Body of pancreas (tissue), 4 donors: ENCODE results near the gene TGFBR3.

Experiments used
- CTCF ChIP-seq, 7 experiments: fragments of 450-650 bp in 4 of 7; fragments of 200-600 bp in 3 of 7; sonication (generic) in 3 of 7; IDR thresholded peaks; one replicate each; pipeline ENCODE4 v1.5.1; 2016 to 2019; ENCODE audit warnings: antibody characterized with exemption in 7 of 7
- POLR2A ChIP-seq, 3 donors: fragments of 450-650 bp; IDR thresholded peaks; one replicate each; pipeline ENCODE4 v1.6.1; 2016; ENCODE audit warnings: antibody characterized with exemption in 3 of 3, mild to moderate bottlenecking in 2 of 3

GRCh38 chr1:91853397-91853796 lies 32.6 kb downstream of the TGFBR3 start:
- TF ChIP-seq POLR2A (IDR thresholded peaks at IDR 0.05) (no peak), CTCF (IDR thresholded peaks at IDR 0.05) (no peak)
